ENCODE data around the gene POLG. TPM values are rescaled to one million over a fixed set of nuclear protein-coding genes. Genes with fewer than 3 reads are reported as not detected.

The POLG gene
- total and polyA plus RNA-seq, 3 donors from 2014 or later, result 31.6 to 73.3 (median 65.2) TPM

DNA sequence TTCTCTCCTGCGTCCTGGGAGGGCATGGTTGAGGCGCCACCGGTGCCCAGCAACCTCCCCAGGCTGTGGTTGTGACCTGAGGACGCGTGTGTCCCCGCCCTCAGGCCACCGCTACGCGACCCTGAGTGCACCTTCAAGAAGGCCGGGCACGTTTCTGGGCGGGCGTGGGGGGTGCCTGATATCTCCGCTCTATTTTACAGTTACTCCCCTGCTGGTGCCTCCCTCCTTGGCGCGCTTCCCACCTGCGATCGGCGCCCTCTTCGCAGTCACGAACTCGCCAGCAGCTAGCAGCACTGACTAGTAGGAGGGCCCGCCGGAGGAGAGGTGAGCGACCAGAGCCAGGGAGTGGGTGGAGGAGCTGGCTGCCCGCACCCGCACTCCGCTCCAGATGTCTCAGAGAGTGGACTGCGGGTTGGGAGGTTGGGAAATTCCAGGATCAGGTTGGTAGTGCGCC, 43.2 kb upstream of the POLG start:
- no peak for TF ChIP-seq POLR2A (IDR thresholded peaks at IDR 0.05)
- TF ChIP-seq, protein P1, sequence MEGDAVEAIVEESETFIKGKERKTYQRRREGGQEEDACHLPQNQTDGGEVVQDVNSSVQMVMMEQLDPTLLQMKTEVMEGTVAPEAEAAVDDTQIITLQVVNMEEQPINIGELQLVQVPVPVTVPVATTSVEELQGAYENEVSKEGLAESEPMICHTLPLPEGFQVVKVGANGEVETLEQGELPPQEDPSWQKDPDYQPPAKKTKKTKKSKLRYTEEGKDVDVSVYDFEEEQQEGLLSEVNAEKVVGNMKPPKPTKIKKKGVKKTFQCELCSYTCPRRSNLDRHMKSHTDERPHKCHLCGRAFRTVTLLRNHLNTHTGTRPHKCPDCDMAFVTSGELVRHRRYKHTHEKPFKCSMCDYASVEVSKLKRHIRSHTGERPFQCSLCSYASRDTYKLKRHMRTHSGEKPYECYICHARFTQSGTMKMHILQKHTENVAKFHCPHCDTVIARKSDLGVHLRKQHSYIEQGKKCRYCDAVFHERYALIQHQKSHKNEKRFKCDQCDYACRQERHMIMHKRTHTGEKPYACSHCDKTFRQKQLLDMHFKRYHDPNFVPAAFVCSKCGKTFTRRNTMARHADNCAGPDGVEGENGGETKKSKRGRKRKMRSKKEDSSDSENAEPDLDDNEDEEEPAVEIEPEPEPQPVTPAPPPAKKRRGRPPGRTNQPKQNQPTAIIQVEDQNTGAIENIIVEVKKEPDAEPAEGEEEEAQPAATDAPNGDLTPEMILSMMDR (IDR thresholded peaks at IDR 0.05), result no peak
- intact Hi-C loops (cut with DNase I; ENCODE audit: low total_unique reads), result no loop called here
- WGBS, 2 donors, result 1 to 6% methylated on average over 17 to 30 of the region's 30 CpGs
- H3K27ac ChIP-seq, result peak overlapping the region; percentile 82 to 93
- DNase-seq, result peak; percentile 85
- no peaks in the 10 kb centered on the region for H3K36me3 ChIP-seq (ENCODE audit: low read depth, missing control alignments)
- H3K27me3 ChIP-seq, result no peaks in the 10 kb centered on the region
- peak overlapping the region; percentile 60 to 74 for H3K4me3 ChIP-seq
- peaks cover 7% of the 10 kb centered on the region for H3K4me1 ChIP-seq
- no peaks in the 10 kb centered on the region for H3K9me3 ChIP-seq

DNA sequence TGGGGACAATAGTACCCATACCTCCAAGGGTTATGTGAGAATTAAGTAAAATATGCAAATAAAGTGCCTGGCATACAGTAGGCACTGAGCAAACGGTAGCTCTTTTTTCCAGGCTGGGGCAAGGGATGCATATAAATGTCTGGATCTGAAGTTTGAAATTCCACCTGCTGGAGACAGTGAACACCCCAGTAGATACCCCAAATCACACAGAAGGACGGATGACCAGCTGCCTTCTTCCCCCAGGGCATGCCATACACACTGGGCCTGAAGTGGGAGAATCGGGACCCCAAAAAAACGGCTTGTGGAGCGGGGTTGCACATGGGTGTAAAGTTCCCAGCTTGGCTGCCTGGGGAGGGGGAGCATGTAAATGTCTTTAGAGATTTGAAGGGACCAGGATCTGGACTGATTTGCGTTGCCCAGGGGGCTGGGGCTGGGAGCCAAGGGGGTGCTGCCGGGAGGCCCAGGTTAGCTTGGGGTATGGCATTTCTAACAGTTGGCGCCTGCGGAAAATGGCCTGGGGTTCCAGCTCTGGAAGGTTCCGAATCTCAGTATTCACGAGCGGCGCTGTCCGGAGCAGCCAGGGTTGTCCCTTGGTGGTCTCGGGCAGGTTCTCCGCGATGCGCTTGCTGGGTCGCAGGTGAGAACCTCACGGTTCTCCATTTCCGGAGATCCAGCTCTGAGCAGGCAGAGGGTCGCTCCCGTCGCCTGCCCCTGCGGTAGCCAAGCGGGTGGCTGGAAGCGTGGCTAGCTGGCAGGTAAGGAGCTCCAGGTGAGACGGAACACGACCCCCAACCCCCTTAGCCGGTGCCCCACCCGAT, 42.6 kb upstream of the POLG start:
- WGBS, 2 donors, result 19 to 20% methylated on average over 8 to 31 of the region's 31 CpGs
- H3K4me3 ChIP-seq, result peak overlapping the region in 1 of 2 donors; percentile 74
- no peak overlapping the region for H3K27ac ChIP-seq
- no peaks in the 10 kb centered on the region for H3K36me3 ChIP-seq (ENCODE audit: low read depth, missing control alignments)
- H3K9me3 ChIP-seq, result no peaks in the 10 kb centered on the region
- peaks cover 7% of the 10 kb centered on the region for H3K4me1 ChIP-seq
- H3K27me3 ChIP-seq, result no peaks in the 10 kb centered on the region
- no peak for TF ChIP-seq POLR2A (IDR thresholded peaks at IDR 0.05)
- intact Hi-C loops (cut with DNase I; ENCODE audit: low total_unique reads), result no loop called here
- DNase-seq, result no peak

DNA sequence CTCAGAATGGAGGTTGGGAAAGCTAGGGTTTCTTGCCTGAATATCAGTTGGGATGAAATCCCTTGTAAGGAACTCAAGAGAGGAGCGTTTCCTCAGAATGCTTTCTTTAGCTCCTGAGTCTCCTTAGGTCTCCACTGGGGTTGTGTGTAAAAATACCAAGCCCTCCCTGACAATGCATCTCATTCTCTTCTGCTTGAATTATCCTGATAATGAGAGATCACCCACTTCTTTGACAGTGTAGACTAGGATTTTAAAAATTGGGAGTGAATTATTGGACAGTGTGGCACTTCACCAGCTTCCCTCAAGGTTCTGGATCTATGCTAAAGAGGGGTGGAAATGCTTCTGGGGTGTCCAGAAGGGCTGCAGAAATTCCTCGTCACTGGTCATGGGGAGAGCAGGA, 41.8 kb upstream of the POLG start:
- intact Hi-C loops (cut with DNase I; ENCODE audit: low total_unique reads), result no loop called here
- Histone ChIP-seq H3K27me3 (no peaks in the 10 kb centered on the region), H3K9me3 (no peaks in the 10 kb centered on the region), H3K4me1 (peaks cover 7% of the 10 kb centered on the region), H3K4me3 (no peak overlapping the region), H3K36me3 (ENCODE audit: low read depth, missing control alignments) (no peaks in the 10 kb centered on the region), H3K27ac (no peak overlapping the region)
- 55 to 58% methylated on average over 2 of the region's 2 CpGs for WGBS, 2 donors
- no peak for DNase-seq
- no peak for TF ChIP-seq POLR2A (IDR thresholded peaks at IDR 0.05)
- TF ChIP-seq, protein P1 (IDR thresholded peaks at IDR 0.05), result no peak

DNA sequence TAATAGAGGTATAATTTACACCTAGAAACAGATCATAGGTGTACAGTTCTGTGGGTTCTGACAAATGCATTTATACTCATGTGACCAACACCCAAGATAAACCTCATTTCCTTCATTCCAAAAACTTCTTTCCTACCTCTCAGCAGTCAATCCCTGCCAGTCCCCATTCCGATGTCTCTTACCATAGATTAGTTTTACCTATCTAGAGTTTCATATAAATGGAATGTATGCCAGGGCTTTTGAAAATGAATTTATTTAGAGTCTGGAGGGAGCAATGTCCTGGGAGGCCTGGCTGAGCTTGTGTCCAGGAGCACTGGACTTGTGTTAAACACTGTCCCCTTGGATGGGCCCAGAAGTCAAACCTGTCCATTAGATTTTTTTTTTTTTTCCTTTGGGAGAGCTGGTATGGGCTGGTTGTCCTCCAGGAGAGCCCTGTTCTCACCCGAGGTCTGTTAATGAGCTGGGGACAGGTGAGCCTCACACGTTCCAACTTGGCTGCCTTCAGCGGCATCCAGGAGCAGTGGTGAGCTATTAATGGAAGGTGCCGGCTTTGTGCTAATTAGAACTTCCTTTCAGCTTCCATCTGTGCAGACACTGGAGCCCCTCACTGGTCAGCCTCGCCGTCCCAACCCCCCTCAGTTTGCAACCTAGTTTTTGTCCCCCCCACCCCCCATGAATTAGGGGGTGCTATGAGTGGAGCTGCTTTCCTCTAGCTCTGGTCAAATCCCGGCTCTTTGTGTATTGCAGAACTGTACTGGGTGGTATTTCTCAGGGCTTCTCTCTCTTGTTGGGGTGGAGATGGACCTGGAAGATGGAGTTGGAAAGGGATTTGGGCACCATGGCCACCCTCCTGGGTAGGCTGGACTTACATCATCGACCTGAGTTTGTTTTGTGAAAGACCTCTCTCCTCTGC, 40.7 kb upstream of the POLG start:
- Histone ChIP-seq H3K36me3 (ENCODE audit: low read depth, missing control alignments) (no peaks in the 10 kb centered on the region), H3K4me1 (peaks cover 11% of the 10 kb centered on the region), H3K9me3 (no peaks in the 10 kb centered on the region), H3K27ac (no peak overlapping the region), H3K4me3 (no peak overlapping the region), H3K27me3 (no peaks in the 10 kb centered on the region)
- DNase-seq, result no peak
- TF ChIP-seq, protein P1 (IDR thresholded peaks at IDR 0.05), result no peak
- no peak for TF ChIP-seq POLR2A (IDR thresholded peaks at IDR 0.05)
- intact Hi-C loops (cut with DNase I; ENCODE audit: low total_unique reads), result no loop called here
- WGBS, 2 donors, result 29 to 30% methylated on average over 9 of the region's 9 CpGs
